Prostate gland (tissue), 2 donors: Measurements from ENCODE around the gene ADAMTS17.

ENCODE experiments used
- POLR2AphosphoS5 ChIP-seq: sonication (generic); formaldehyde crosslinking; IDR thresholded peaks from one replicate; pipeline ENCODE4 v1.6.1; 2017; ENCODE audit warnings: antibody characterized with exemption
- TF ChIP-seq, protein P1 (sequence below), 4 experiments: fragments of 200-600 bp in 2 of 4; fragments of 450-650 bp in 2 of 4; sonication (generic) in 2 of 4; IDR thresholded peaks; 1 replicate in 3 of 4; 2 replicates in 1 of 4; pipeline ENCODE4 v1.5.1; 2016 to 2019; ENCODE audit warnings: antibody characterized with exemption in 4 of 4, mild to moderate bottlenecking in 2 of 4, moderate library complexity in 2 of 4

DNA sequence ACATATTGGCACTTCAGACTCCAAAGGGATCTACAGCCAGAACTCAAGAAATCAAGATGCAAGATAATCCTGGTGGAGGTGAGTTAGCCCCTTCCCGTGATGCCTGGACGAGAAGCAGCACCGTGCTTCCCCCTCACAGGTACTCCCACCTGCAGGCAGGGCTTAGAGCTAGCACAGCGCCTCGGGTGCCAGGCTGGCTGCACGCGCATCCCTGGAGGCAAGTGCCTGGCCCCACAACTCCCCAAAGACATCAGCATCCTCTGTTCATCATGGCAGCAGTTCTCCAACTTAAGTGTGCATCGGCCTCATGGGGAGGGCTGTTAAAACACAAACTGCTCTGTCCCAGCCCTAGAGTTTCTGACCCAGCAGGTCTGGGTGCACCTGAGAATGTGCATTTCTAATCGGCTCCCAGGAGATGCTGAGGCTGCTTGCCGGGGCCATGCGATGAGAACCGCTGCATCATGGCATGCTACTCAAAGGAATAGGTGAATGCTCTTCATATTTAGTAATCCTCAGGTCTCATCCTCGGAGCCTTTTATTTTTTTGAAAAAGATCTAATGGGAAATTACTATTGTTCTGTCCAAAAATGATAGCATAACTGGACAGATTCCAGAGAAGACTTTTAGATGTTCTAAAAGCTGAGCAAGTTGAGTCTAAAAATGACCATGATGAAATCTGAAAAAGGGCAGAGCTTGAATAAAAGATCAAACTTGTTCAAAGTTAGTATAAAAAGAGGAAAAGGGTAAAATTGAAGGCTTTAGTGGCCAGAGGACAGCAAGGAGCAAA lies 244.2 kb downstream of the ADAMTS17 start:
- TF ChIP-seq POLR2AphosphoS5, result no peak
- TF ChIP-seq, protein P1, sequence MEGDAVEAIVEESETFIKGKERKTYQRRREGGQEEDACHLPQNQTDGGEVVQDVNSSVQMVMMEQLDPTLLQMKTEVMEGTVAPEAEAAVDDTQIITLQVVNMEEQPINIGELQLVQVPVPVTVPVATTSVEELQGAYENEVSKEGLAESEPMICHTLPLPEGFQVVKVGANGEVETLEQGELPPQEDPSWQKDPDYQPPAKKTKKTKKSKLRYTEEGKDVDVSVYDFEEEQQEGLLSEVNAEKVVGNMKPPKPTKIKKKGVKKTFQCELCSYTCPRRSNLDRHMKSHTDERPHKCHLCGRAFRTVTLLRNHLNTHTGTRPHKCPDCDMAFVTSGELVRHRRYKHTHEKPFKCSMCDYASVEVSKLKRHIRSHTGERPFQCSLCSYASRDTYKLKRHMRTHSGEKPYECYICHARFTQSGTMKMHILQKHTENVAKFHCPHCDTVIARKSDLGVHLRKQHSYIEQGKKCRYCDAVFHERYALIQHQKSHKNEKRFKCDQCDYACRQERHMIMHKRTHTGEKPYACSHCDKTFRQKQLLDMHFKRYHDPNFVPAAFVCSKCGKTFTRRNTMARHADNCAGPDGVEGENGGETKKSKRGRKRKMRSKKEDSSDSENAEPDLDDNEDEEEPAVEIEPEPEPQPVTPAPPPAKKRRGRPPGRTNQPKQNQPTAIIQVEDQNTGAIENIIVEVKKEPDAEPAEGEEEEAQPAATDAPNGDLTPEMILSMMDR (IDR thresholded peaks at IDR 0.05), result no peak
